GM12878 (cell line): Measurements from ENCODE around the gene C11orf58. TPM values are rescaled to one million over a fixed set of nuclear protein-coding genes. Genes with fewer than 3 reads are reported as not detected.

ENCODE experiments used
- ATAC-seq: fragments of 200-7000 bp; cut with Tn5 transposase; 3 replicates; pipeline ENCODE4 v1.9.1; 2020; ENCODE audit warnings: mild to moderate bottlenecking, moderate library complexity
- BruUV-seq: library from RNA; stranded (reverse); fragments of 400-500 nt; replicated peaks from 2 replicates; lab custom pipeline; 2021; lab: Mats Ljungman, UMichigan
- CTCF ChIA-PET: fragments of 300-600 bp; sonication (Branson Sonifier 250); formaldehyde crosslinking; extraction: SDS; loops from one replicate; lab custom pipeline; 2021; ENCODE audit warnings: inconsistent platforms; lab: Yijun Ruan, JAX
- POLR2A ChIA-PET: fragments of 350-600 bp; formaldehyde crosslinking; extraction: SDS; loops from one replicate; lab custom pipeline; 2021; ENCODE audit warnings: inconsistent platforms; lab: Charles Lee
- RAD21 ChIA-PET: fragments of 300-600 bp; sonication (Branson Sonifier 250); formaldehyde crosslinking; loops from one replicate; lab custom pipeline; 2023; ENCODE audit warnings: antibody characterized with exemption; ENCODE audit not compliant: unreplicated experiment; lab: Charles Lee
- SMC1A ChIA-PET: fragments of 300-600 bp; sonication (Branson Sonifier 250); formaldehyde crosslinking; loops from one replicate; lab custom pipeline; 2023; ENCODE audit not compliant: unreplicated experiment, uncharacterized antibody; lab: Charles Lee
- DNase-seq: peaks from one replicate; pipeline ENCODE4 v3.0.0-alpha.2; 2011; ENCODE audit warnings: low read depth, low spot score
- FAIRE-seq: peaks from 3 replicates; lab custom pipeline; 2011; peaks lifted over from hg19 to GRCh38; lab: Jason Lieb, UNC
- H2AFZ ChIP-seq: 2 replicates; pipeline ENCODE4 v1.6.0; 2011; ENCODE audit warnings: low read depth, low read length, control low read depth; ENCODE audit not compliant: control insufficient read depth
- H3K27ac ChIP-seq: 2 replicates; pipeline ENCODE4 v1.5.1; 2011; ENCODE audit warnings: control low read depth; ENCODE audit not compliant: control insufficient read depth, insufficient read depth
- H3K27me3 ChIP-seq, 2 experiments: replicated peaks in 1 of 2; 2 replicates each; pipeline versions ENCODE4 v1.6.0 to v1.6.1; 2011; ENCODE audit warnings: low read length in 1 of 2; ENCODE audit not compliant: control insufficient read depth in 2 of 2, insufficient read depth in 2 of 2
- H3K36me3 ChIP-seq, 2 experiments: 2 replicates each; pipeline ENCODE4 v1.5.1; 2011; ENCODE audit warnings: low read length in 1 of 2; ENCODE audit not compliant: control insufficient read depth in 2 of 2, insufficient read depth in 2 of 2
- H3K4me1 ChIP-seq: 2 replicates; pipeline ENCODE4 v1.6.1; 2011; ENCODE audit warnings: mild to moderate bottlenecking, low read length, moderate library complexity, mixed read lengths; ENCODE audit not compliant: control insufficient read depth, insufficient read depth
- H3K4me2 ChIP-seq: 2 replicates; pipeline ENCODE4 v1.6.0; 2011; ENCODE audit warnings: control low read depth; ENCODE audit not compliant: control insufficient read depth, insufficient read depth
- H3K4me3 ChIP-seq: fragments of 200-600 bp; sonication (generic); 2 replicates; pipeline ENCODE4 v1.5.1; 2016
- H3K79me2 ChIP-seq: 2 replicates; pipeline ENCODE4 v1.6.0; 2011; ENCODE audit warnings: low read length; ENCODE audit not compliant: control insufficient read depth, insufficient read depth
- H3K9ac ChIP-seq: 2 replicates; pipeline ENCODE4 v1.8.0; 2011; ENCODE audit warnings: low read length, control low read depth, mixed read lengths; ENCODE audit not compliant: control insufficient read depth, insufficient read depth
- H3K9me3 ChIP-seq: replicated peaks from 3 replicates; pipeline ENCODE4 v1.5.1; 2011; ENCODE audit warnings: mild to moderate bottlenecking, low read length; ENCODE audit not compliant: control insufficient read depth, insufficient read depth
- H4K20me1 ChIP-seq: 2 replicates; pipeline ENCODE4 v1.6.0; 2011; ENCODE audit not compliant: control insufficient read depth, insufficient read depth
- CTCF ChIP-seq, 3 experiments: IDR thresholded peaks in 2 of 3; conservative IDR thresholded peaks in 1 of 3; 2 replicates each; pipeline ENCODE4 v1.5.1; 2011; ENCODE audit warnings: low read depth in 3 of 3, low read length in 3 of 3, mild to moderate bottlenecking in 3 of 3, control low read depth in 2 of 3, moderate library complexity in 2 of 3, inconsistent platforms in 1 of 3, mixed read lengths in 1 of 3; ENCODE audit not compliant: control insufficient read depth in 2 of 3, insufficient read depth in 1 of 3; ENCODE audit errors: extremely low read depth in 1 of 3
- RAD21 ChIP-seq: IDR thresholded peaks from 2 replicates; pipeline ENCODE4 v1.6.1; 2011; ENCODE audit warnings: mild to moderate bottlenecking, low read depth, low read length, moderate library complexity; ENCODE audit not compliant: insufficient read depth
- SMC3 ChIP-seq: IDR thresholded peaks from 2 replicates; pipeline ENCODE4 v1.6.1; 2011; ENCODE audit warnings: low read length, improper control_type of control experiment, borderline replicate concordance
- TBL1XR1 ChIP-seq: IDR thresholded peaks from 2 replicates; pipeline ENCODE4 v1.6.1; 2012; ENCODE audit warnings: low read depth, low read length, improper control_type of control experiment
- YY1 ChIP-seq: IDR thresholded peaks from 2 replicates; pipeline ENCODE4 v1.6.1; 2011; ENCODE audit warnings: low read depth, mild to moderate bottlenecking, low read length
- WGBS: methylation state at CpG from one replicate; pipeline ENCODE4 v1.1.6; 2016; ENCODE audit warnings: low lambda C conversion rate; ENCODE audit not compliant: insufficient replicate concordance, insufficient coverage; ENCODE audit errors: missing lambda C conversion rate; 5-methylcytosine and 5-hydroxymethylcytosine counted together
- in situ Hi-C: fragments of 300-500 bp; cut with MboI; formaldehyde crosslinking; loops from 9 replicates; pipeline ENCODE4 v1.14.3; 2018; ENCODE audit warnings: mixed read lengths
- intact Hi-C: fragments of 100-400 bp; cut with micrococcal nuclease; formaldehyde crosslinking; loops from one replicate; pipeline ENCODE4 v1.14.2; 2022; ENCODE audit not compliant: unreplicated experiment
- polyA plus RNA-seq, 11 experiments: library from polyadenylated mRNA; depleted of rRNA in 4 of 11; unstranded in 6 of 11; stranded (reverse) in 5 of 11; fragments of >200 nt; fragmentation: Nextera tagmentation in 4 of 11; fragmentation: Illumina TruSeq in 1 of 11; extraction: Ambion mirVana in 4 of 11; extraction: Trizol in 1 of 11; gene quantifications; 1 replicate in 1 of 11; 2 replicates in 10 of 11; pipeline versions ENCODE4 v1.2.1 to v1.2.3, GENCODE V29; 2011 to 2016; ENCODE audit warnings: inconsistent platforms in 2 of 11, missing spikeins in 2 of 11, low read depth in 1 of 11
- total RNA-seq, 4 experiments: library from RNA; depleted of rRNA in 3 of 4; stranded (reverse); fragments of >200 nt in 3 of 4; fragmentation: Illumina TruSeq in 1 of 4; extraction: Trizol in 1 of 4; gene quantifications; 2 replicates each; pipeline versions ENCODE4 v1.2.1 to v1.2.3, GENCODE V29; 2013 to 2021

Gene C11orf58
- total and polyA plus RNA-seq, 10 of the 15 experiments (the other 5 are each of a cell fraction or from before 2014, with no cell fraction given), result 98.2 to 379 (median 211) TPM

- intact Hi-C loops, result loop anchor here (10.0 kb wide), 1 partner anchor 136 kb away; no protein-coding TSS in a partner anchor
- H3K4me2 ChIP-seq, result no peak overlapping the region
- H3K27me3 ChIP-seq, result no peaks in the 10 kb centered on the region; a peak in 1 of 4 replicates
- BruUV-seq, result no TSS peak
- ChIA-PET RAD21 (interaction anchor here (0.8 to 6.2 kb wide), 2 partner anchors 32 to 275 kb away, joined by 4 to 32 read pairs; no protein-coding TSS in a partner anchor), CTCF (interaction anchor here (0.6 to 7.1 kb wide), 27 partner anchors 9 to 277 kb away, joined by 3 to 59 read pairs (median 5); no protein-coding TSS in a partner anchor), POLR2A (no interaction called here)
- no peak overlapping the region for H3K9ac ChIP-seq
- no peak for DNase-seq
- no peak overlapping the region for H3K4me3 ChIP-seq
- H3K36me3 ChIP-seq, result no peaks in the 10 kb centered on the region
- no peak overlapping the region for H3K27ac ChIP-seq
- H4K20me1 ChIP-seq, result no peaks in the 10 kb centered on the region
- H3K79me2 ChIP-seq, result no peaks in the 10 kb centered on the region
- H2AFZ ChIP-seq, result no peak overlapping the region
- TF ChIP-seq RAD21, result peak; percentile 69
- TF ChIP-seq TBL1XR1, result no peak
- TF ChIP-seq CTCF (IDR thresholded peaks at IDR 0.05 in 2 of 3, conservative IDR thresholded peaks at IDR 0.05 in 1 of 3; ENCODE audit: control insufficient read depth in 2 of 3, extremely low read depth in 1 of 3, insufficient read depth in 1 of 3, low read depth in 3 of 3, low read length in 3 of 3), result peak; percentile 89 to 99 (median 99)
- TF ChIP-seq YY1, result 0 out of 2 replicates have a peak, but pooled peaks have one; percentile 38
- peak; percentile 72 for TF ChIP-seq SMC3
- TF ChIP-seq, all 136 proteins: peak for 4
- peak; percentile 89 for ATAC-seq
- WGBS, result 41% methylated on average over 17 of the region's 17 CpGs
- no peaks in the 10 kb centered on the region for H3K9me3 ChIP-seq
- in situ Hi-C loops, result no loop called here
- no peak for FAIRE-seq
- no peaks in the 10 kb centered on the region for H3K4me1 ChIP-seq
- SMC1A ChIA-PET, result interaction anchor here (0.8 to 1.4 kb wide), 5 partner anchors 13 to 157 kb away, joined by 3 to 4 read pairs (median 3); no protein-coding TSS in a partner anchor
These were observed 50.0 kb downstream of the C11orf58 start for GRCh38 chr11:16788141-16789062.
